Neural crest cell (in vitro differentiated cells): ENCODE results near the gene ZNF358. TPM values are rescaled to one million over a fixed set of nuclear protein-coding genes. Genes with fewer than 3 reads are reported as not detected.

Experiments
- DNase-seq: peaks from one replicate; pipeline ENCODE4 v3.0.0; 2021; ENCODE audit warnings: low read depth, mixed read lengths, low spot score
- H3K27ac Mint-ChIP-seq: one replicate; pipeline ENCODE4 v1.8.0; 2021; ENCODE audit warnings: mild to moderate bottlenecking, mixed read lengths; ENCODE audit not compliant: unreplicated experiment
- H3K27me3 Mint-ChIP-seq: 2 replicates; pipeline ENCODE4 v1.8.0; 2021; ENCODE audit warnings: low read depth, mild to moderate bottlenecking, mixed read lengths
- H3K36me3 Mint-ChIP-seq: 2 replicates; pipeline ENCODE4 v1.8.0; 2021; ENCODE audit warnings: low read depth, mild to moderate bottlenecking, mixed read lengths
- H3K4me1 Mint-ChIP-seq: 2 replicates; pipeline ENCODE4 v1.8.0; 2021; ENCODE audit warnings: mixed read lengths
- H3K4me3 Mint-ChIP-seq: one replicate; pipeline ENCODE4 v1.8.0; 2021; ENCODE audit warnings: mild to moderate bottlenecking, mixed read lengths
- H3K9me3 Mint-ChIP-seq: 2 replicates; pipeline ENCODE4 v1.8.0; 2021; ENCODE audit warnings: mixed read lengths
- CTCF ChIP-seq: fragments of 200-600 bp; sonication (generic); conservative IDR thresholded peaks from 2 replicates; pipeline ENCODE4 v1.5.0; 2021; ENCODE audit warnings: antibody characterized with exemption, mild to moderate bottlenecking
- total RNA-seq: library from RNA; stranded (reverse); gene quantifications from 2 replicates; pipeline ENCODE4 v1.2.1, GENCODE V29; 2021

The ZNF358 gene
- total RNA-seq, 1 donor from 2014 or later, result 75.6 TPM

GRCh38 chr19:7539827-7540425 is 24.0 kb downstream of the ZNF358 start:
- peak overlapping the region; percentile 44 for H3K4me3 Mint-ChIP-seq
- peaks cover 8% of the 10 kb centered on the region for H3K4me1 Mint-ChIP-seq
- TF ChIP-seq CTCF, result no peak
- H3K27me3 Mint-ChIP-seq, result no peaks in the 10 kb centered on the region
- H3K9me3 Mint-ChIP-seq, result no peaks in the 10 kb centered on the region
- no peak overlapping the region for H3K27ac Mint-ChIP-seq
- DNase-seq, result no peak
- H3K36me3 Mint-ChIP-seq, result peaks cover 3% of the 10 kb centered on the region

GRCh38 chr19:7540761-7541474 is 25.0 kb downstream of the ZNF358 start:
- no peak overlapping the region for H3K4me3 Mint-ChIP-seq
- H3K4me1 Mint-ChIP-seq, result peaks cover 4% of the 10 kb centered on the region
- DNase-seq, result no peak

GRCh38 chr19:7541475-7541824 is 25.5 kb downstream of the ZNF358 start:
- TF ChIP-seq CTCF, result no peak
- Mint-ChIP-seq H3K27me3 (no peaks in the 10 kb centered on the region), H3K4me3 (no peak overlapping the region), H3K9me3 (no peaks in the 10 kb centered on the region), H3K4me1 (peaks cover under 1% of the 10 kb centered on the region), H3K36me3 (peaks cover 3% of the 10 kb centered on the region), H3K27ac (no peak overlapping the region)
- DNase-seq, result no peak

More at GRCh38 chr19:7540761-7541474, 25.0 kb downstream of the ZNF358 start:
- Mint-ChIP-seq H3K27me3 (no peaks in the 10 kb centered on the region), H3K36me3 (peaks cover 3% of the 10 kb centered on the region), H3K9me3 (no peaks in the 10 kb centered on the region), H3K27ac (no peak overlapping the region)
- no peak for TF ChIP-seq CTCF

- H3K4me3 Mint-ChIP-seq, result peak overlapping the region; percentile 31
- no peaks in the 10 kb centered on the region for H3K9me3 Mint-ChIP-seq
- H3K4me1 Mint-ChIP-seq, result no peaks in the 10 kb centered on the region
- H3K36me3 Mint-ChIP-seq, result peaks cover 3% of the 10 kb centered on the region
- no peaks in the 10 kb centered on the region for H3K27me3 Mint-ChIP-seq
- no peak overlapping the region for H3K27ac Mint-ChIP-seq
- no peak for DNase-seq
- TF ChIP-seq CTCF, result no peak
These were observed 26.0 kb downstream of the ZNF358 start for GRCh38 chr19:7541828-7542443.

GRCh38 chr19:7542556-7543348 is 26.8 kb downstream of the ZNF358 start:
- Mint-ChIP-seq H3K4me1 (no peaks in the 10 kb centered on the region), H3K36me3 (peaks cover 3% of the 10 kb centered on the region), H3K27ac (no peak overlapping the region), H3K9me3 (no peaks in the 10 kb centered on the region), H3K4me3 (no peak overlapping the region), H3K27me3 (no peaks in the 10 kb centered on the region)
- no peak for TF ChIP-seq CTCF
- DNase-seq, result no peak
